ENCODE results near the gene PLEKHM3.
A peak's percentile ranks its signal among the peaks of the same experiment; 100 is the strongest.

The PLEKHM3 gene

GRCh38 chr2:207871911-207872310 lies 153.4 kb downstream of the PLEKHM3 start:
- H3K9ac ChIP-seq (ENCODE audit: low read length), result no peak overlapping the region
- TF ChIP-seq EZH2phosphoT487 (IDR thresholded peaks at IDR 0.05; ENCODE audit: low read depth) (no peak), CTCF (IDR thresholded peaks at IDR 0.05; ENCODE audit: low read depth, low read length) (no peak)
- H3K27ac ChIP-seq (ENCODE audit: low read length), result no peak overlapping the region

GRCh38 chr2:207871506-207871905 lies 153.8 kb downstream of the PLEKHM3 start:
- Histone ChIP-seq H3K4me3 (ENCODE audit: low read length) (no peak overlapping the region), H3K27ac (ENCODE audit: low read length) (no peak overlapping the region), H3K4me2 (ENCODE audit: low read length) (no peak overlapping the region), H2AFZ (ENCODE audit: low read depth, low read length) (no peak overlapping the region), H3K9me3 (ENCODE audit: insufficient read depth, low read length) (no peaks in the 10 kb centered on the region), H3K9ac (ENCODE audit: low read length) (no peak overlapping the region), H3K4me1 (ENCODE audit: low read length) (peaks cover 38% of the 10 kb centered on the region), H3K27me3 (ENCODE audit: low read depth, low read length) (no peaks in the 10 kb centered on the region), H4K20me1 (ENCODE audit: insufficient read depth, low read length) (no peaks in the 10 kb centered on the region), H3K36me3 (replicated peaks; ENCODE audit: low read depth, low read length) (no peaks in the 10 kb centered on the region), H3K79me2 (ENCODE audit: low read length) (no peaks in the 10 kb centered on the region)
- TF ChIP-seq CTCF (IDR thresholded peaks at IDR 0.05; ENCODE audit: low read depth, low read length) (no peak), EZH2phosphoT487 (IDR thresholded peaks at IDR 0.05; ENCODE audit: low read depth) (no peak)

More at GRCh38 chr2:207871911-207872310, 153.4 kb downstream of the PLEKHM3 start:
- Histone ChIP-seq H3K9me3 (ENCODE audit: insufficient read depth, low read length) (no peaks in the 10 kb centered on the region), H3K36me3 (replicated peaks; ENCODE audit: low read depth, low read length) (no peaks in the 10 kb centered on the region), H4K20me1 (ENCODE audit: insufficient read depth, low read length) (no peaks in the 10 kb centered on the region), H3K4me2 (ENCODE audit: low read length) (no peak overlapping the region), H3K4me1 (ENCODE audit: low read length) (peaks cover 42% of the 10 kb centered on the region), H3K4me3 (ENCODE audit: low read length) (no peak overlapping the region), H3K79me2 (ENCODE audit: low read length) (no peaks in the 10 kb centered on the region), H2AFZ (ENCODE audit: low read depth, low read length) (no peak overlapping the region), H3K27me3 (ENCODE audit: low read depth, low read length) (no peaks in the 10 kb centered on the region)

GRCh38 chr2:207870814-207871213 lies 154.5 kb downstream of the PLEKHM3 start:
- Histone ChIP-seq H3K79me2 (ENCODE audit: low read length) (no peaks in the 10 kb centered on the region), H2AFZ (ENCODE audit: low read depth, low read length) (no peak overlapping the region), H3K4me3 (ENCODE audit: low read length) (no peak overlapping the region), H3K36me3 (replicated peaks; ENCODE audit: low read depth, low read length) (no peaks in the 10 kb centered on the region), H3K9ac (ENCODE audit: low read length) (no peak overlapping the region), H3K9me3 (ENCODE audit: insufficient read depth, low read length) (no peaks in the 10 kb centered on the region), H3K4me1 (ENCODE audit: low read length) (peaks cover 37% of the 10 kb centered on the region), H4K20me1 (ENCODE audit: insufficient read depth, low read length) (no peaks in the 10 kb centered on the region), H3K27ac (ENCODE audit: low read length) (no peak overlapping the region), H3K27me3 (ENCODE audit: low read depth, low read length) (no peaks in the 10 kb centered on the region), H3K4me2 (ENCODE audit: low read length) (no peak overlapping the region)
- TF ChIP-seq CTCF (IDR thresholded peaks at IDR 0.05; ENCODE audit: low read depth, low read length), result no peak
- no peak for TF ChIP-seq EZH2phosphoT487 (IDR thresholded peaks at IDR 0.05; ENCODE audit: low read depth)

- Histone ChIP-seq H3K4me1 (ENCODE audit: low read length) (peaks cover 37% of the 10 kb centered on the region), H3K4me2 (ENCODE audit: low read length) (peak overlapping the region; percentile 65), H3K27me3 (ENCODE audit: low read depth, low read length) (no peaks in the 10 kb centered on the region), H3K4me3 (ENCODE audit: low read length) (peak overlapping the region; percentile 26; the same call in 1 of the 2 replicates), H2AFZ (ENCODE audit: low read depth, low read length) (no peak overlapping the region), H3K36me3 (replicated peaks; ENCODE audit: low read depth, low read length) (no peaks in the 10 kb centered on the region), H3K79me2 (ENCODE audit: low read length) (no peaks in the 10 kb centered on the region), H3K27ac (ENCODE audit: low read length) (0 out of 2 replicates have a peak overlapping the region, but pooled peaks have one; percentile 3), H3K9me3 (ENCODE audit: insufficient read depth, low read length) (no peaks in the 10 kb centered on the region), H4K20me1 (ENCODE audit: insufficient read depth, low read length) (no peaks in the 10 kb centered on the region), H3K9ac (ENCODE audit: low read length) (peak overlapping the region; percentile 5; the same call in 1 of the 2 replicates)
- no peak for TF ChIP-seq EZH2phosphoT487 (IDR thresholded peaks at IDR 0.05; ENCODE audit: low read depth)
- no peak for TF ChIP-seq CTCF (IDR thresholded peaks at IDR 0.05; ENCODE audit: low read depth, low read length)
These were observed 155.2 kb downstream of the PLEKHM3 start for GRCh38 chr2:207869784-207870778.

Measured in OCI-LY3 (cell line).